Epithelial cell of proximal tubule (primary cell): ENCODE data around the gene BTN1A1. TPM values are rescaled to one million over a fixed set of nuclear protein-coding genes. Genes with fewer than 3 reads are reported as not detected.
"Not testable (repeated sequence)": the region's sequence is repeated elsewhere in the genome, so short reads cannot be mapped to it uniquely, and the experiment has no call there.

Experiments
- DNase-seq: peaks from one replicate; pipeline ENCODE4 v3.0.0-alpha.2; 2011; ENCODE audit warnings: low read depth
- H3K4me3 ChIP-seq: 2 replicates; pipeline ENCODE4 v1.5.1; 2011; ENCODE audit warnings: low read depth, mild to moderate bottlenecking, low read length
- CTCF ChIP-seq: conservative IDR thresholded peaks from 2 replicates; pipeline ENCODE4 v1.5.1; 2012; ENCODE audit warnings: low read depth, mild to moderate bottlenecking, low read length
- total RNA-seq: library from RNA; depleted of rRNA; stranded (reverse); fragments of >200 nt; gene quantifications from 2 replicates; pipeline ENCODE4 v1.2.3, GENCODE V29; 2015

The BTN1A1 gene
- total RNA-seq, 1 donor from 2014 or later = not detected

- no peak for DNase-seq
- H3K4me3 ChIP-seq = no peak overlapping the region
- TF ChIP-seq CTCF = no peak
These were observed 6.0 kb upstream of the BTN1A1 start for GRCh38 chr6:26494117-26494516.

- no peak for TF ChIP-seq CTCF
- no peak overlapping the region for H3K4me3 ChIP-seq
- no peak for DNase-seq
These were observed 4.8 kb upstream of the BTN1A1 start for GRCh38 chr6:26495281-26495680.

- H3K4me3 ChIP-seq = no peak overlapping the region
- no peak for TF ChIP-seq CTCF
- DNase-seq = no peak
These were observed 2.5 kb upstream of the BTN1A1 start for GRCh38 chr6:26497610-26498009.

- no peak for DNase-seq
- TF ChIP-seq CTCF = no peak
- H3K4me3 ChIP-seq = peak overlapping the region; percentile 30
These were observed 1.4 kb downstream of the BTN1A1 start for GRCh38 chr6:26501482-26501986.

- no peak for DNase-seq
- TF ChIP-seq CTCF = no peak
- H3K4me3 ChIP-seq = no peak overlapping the region
These were observed 2.1 kb downstream of the BTN1A1 start for GRCh38 chr6:26502165-26502564.

GRCh38 chr6:26502626-26503025, 2.5 kb downstream of the BTN1A1 start:
- H3K4me3 ChIP-seq = no peak overlapping the region
- TF ChIP-seq CTCF = no peak
- no peak for DNase-seq

- DNase-seq = no peak
- H3K4me3 ChIP-seq = no peak overlapping the region
- no peak for TF ChIP-seq CTCF
These were observed 7.6 kb downstream of the BTN1A1 start for GRCh38 chr6:26507658-26508057.

GRCh38 chr6:26511033-26511432, 10.9 kb downstream of the BTN1A1 start:
- not testable (repeated sequence) for DNase-seq, H3K4me3 ChIP-seq
